SW 1271 (cell line): ENCODE results near the gene LCN10.
A peak's percentile ranks its signal among the peaks of the same experiment; 100 is the strongest.

Source experiments
- DNase-seq, 2 experiments: peaks; one replicate each; lab custom pipeline; 2025; lab: John Stamatoyannopoulos, UW

The LCN10 gene

GRCh38 chr9:136738960-136739359, 3.8 kb downstream of the LCN10 start:
- no peak for DNase-seq

- no peak for DNase-seq
These were observed 6.8 kb downstream of the LCN10 start for GRCh38 chr9:136735812-136736480.

- no peak for DNase-seq
These were observed 7.8 kb downstream of the LCN10 start for GRCh38 chr9:136734837-136735496.

GRCh38 chr9:136733611-136734010, 9.1 kb downstream of the LCN10 start:
- DNase-seq, result no peak

- no peak for DNase-seq
These were observed 10.1 kb downstream of the LCN10 start for GRCh38 chr9:136732444-136733178.

- no peak for DNase-seq
These were observed 12.8 kb downstream of the LCN10 start for GRCh38 chr9:136729926-136730325.

- peak in 1 of 2 experiments; percentile 60 for DNase-seq
These were observed 13.6 kb downstream of the LCN10 start for GRCh38 chr9:136729144-136729543.

GRCh38 chr9:136728548-136729123, 14.1 kb downstream of the LCN10 start:
- peak in 1 of 2 experiments; percentile 60 for DNase-seq

- peak; percentile 44 to 83 for DNase-seq
These were observed 14.6 kb downstream of the LCN10 start for GRCh38 chr9:136728080-136728547.

- no peak for DNase-seq
These were observed 16.0 kb downstream of the LCN10 start for GRCh38 chr9:136726631-136727191.

- DNase-seq, result no peak
These were observed 16.6 kb downstream of the LCN10 start for GRCh38 chr9:136726118-136726517.

GRCh38 chr9:136725612-136726011, 17.1 kb downstream of the LCN10 start:
- no peak for DNase-seq

GRCh38 chr9:136724772-136725171, 18.0 kb downstream of the LCN10 start:
- no peak for DNase-seq

- DNase-seq, result no peak
These were observed 18.8 kb downstream of the LCN10 start for GRCh38 chr9:136723989-136724388.

- DNase-seq, result no peak
These were observed 19.3 kb downstream of the LCN10 start for GRCh38 chr9:136723362-136723976.

GRCh38 chr9:136722969-136723356, 19.8 kb downstream of the LCN10 start:
- no peak for DNase-seq

GRCh38 chr9:136722093-136722968, 20.4 kb downstream of the LCN10 start:
- no peak for DNase-seq

- DNase-seq, result no peak
These were observed 21.2 kb downstream of the LCN10 start for GRCh38 chr9:136721339-136722092.

GRCh38 chr9:136720898-136721338, 21.8 kb downstream of the LCN10 start:
- no peak for DNase-seq
